Spleen (tissue), 11 donors: Measurements from ENCODE around the gene BHLHE23. TPM values are rescaled to one million over a fixed set of nuclear protein-coding genes. Genes with fewer than 3 reads are reported as not detected.

Source experiments
- DNase-seq: peaks from one replicate; pipeline ENCODE4 v3.0.0-alpha.2; 2020
- H3K27ac ChIP-seq, 8 donors: fragments of 200-600 bp; sonication (generic) in 7 of 8; 1 replicate in 4 of 8; 2 replicates in 4 of 8; pipeline versions ENCODE4 v1.5.0 to v1.8.0; 2016 to 2021; ENCODE audit warnings: inconsistent platforms in 4 of 8, mild to moderate bottlenecking in 4 of 8, moderate library complexity in 1 of 8
- H3K27me3 ChIP-seq, 7 donors: fragments of 200-600 bp; sonication (generic) in 6 of 7; replicated peaks in 1 of 7; 1 replicate in 4 of 7; 2 replicates in 3 of 7; pipeline versions ENCODE4 v1.5.0 to v1.8.0; 2016 to 2021; ENCODE audit warnings: inconsistent platforms in 3 of 7, mild to moderate bottlenecking in 1 of 7
- H3K36me3 ChIP-seq, 6 donors: fragments of 200-600 bp; sonication (generic) in 5 of 6; 1 replicate in 4 of 6; 2 replicates in 2 of 6; pipeline versions ENCODE4 v1.5.0 to v1.8.0; 2016 to 2021; ENCODE audit warnings: inconsistent platforms in 2 of 6
- H3K4me1 ChIP-seq, 6 donors: fragments of 200-600 bp; sonication (generic) in 5 of 6; 1 replicate in 3 of 6; 2 replicates in 3 of 6; pipeline versions ENCODE4 v1.5.0 to v1.8.0; 2016 to 2021; ENCODE audit warnings: inconsistent platforms in 3 of 6
- H3K4me3 ChIP-seq, 8 donors: fragments of 200-600 bp; sonication (generic) in 7 of 8; 1 replicate in 4 of 8; 2 replicates in 4 of 8; pipeline versions ENCODE4 v1.5.0 to v1.8.0; 2016 to 2021; ENCODE audit warnings: inconsistent platforms in 4 of 8, mild to moderate bottlenecking in 4 of 8, moderate library complexity in 2 of 8
- H3K9me3 ChIP-seq, 8 donors: fragments of 200-600 bp; sonication (generic) in 7 of 8; 1 replicate in 4 of 8; 2 replicates in 4 of 8; pipeline versions ENCODE4 v1.5.0 to v1.8.0; 2016 to 2021; ENCODE audit warnings: inconsistent platforms in 4 of 8
- CTCF ChIP-seq, 11 experiments: fragments of 200-600 bp in 7 of 11; fragments of 450-650 bp in 4 of 11; sonication (generic) in 4 of 11; IDR thresholded peaks in 8 of 11; conservative IDR thresholded peaks in 3 of 11; 1 replicate in 7 of 11; 2 replicates in 4 of 11; pipeline versions ENCODE4 v1.4.0 to v1.8.0; 2016 to 2021; ENCODE audit warnings: antibody characterized with exemption in 11 of 11, inconsistent platforms in 4 of 11, mild to moderate bottlenecking in 1 of 11
- POLR2A ChIP-seq, 3 donors: fragments of 450-650 bp; IDR thresholded peaks; one replicate each; pipeline ENCODE4 v1.5.1; 2017; ENCODE audit warnings: antibody characterized with exemption in 3 of 3, mild to moderate bottlenecking in 1 of 3
- POLR2AphosphoS5 ChIP-seq, 3 donors: sonication (generic); formaldehyde crosslinking; IDR thresholded peaks; one replicate each; pipeline ENCODE4 v1.5.1; 2017; ENCODE audit warnings: antibody characterized with exemption in 3 of 3
- WGBS, 5 donors: extraction: QIAGEN DNeasy Blood & Tissue Kit in 3 of 5; methylation state at CpG; one replicate each; pipeline versions ENCODE4 v1.1.5 to v1.1.7; 2013 to 2018; 5-methylcytosine and 5-hydroxymethylcytosine counted together
- intact Hi-C: fragments of 100-400 bp; cut with DNase I; formaldehyde crosslinking; loops from one replicate; pipeline ENCODE4 v1.15.0; 2023; ENCODE audit warnings: low total_unique reads
- polyA plus RNA-seq, 3 donors: library from polyadenylated mRNA; stranded (reverse); fragments of 200-250 nt; gene quantifications; one replicate each; pipeline ENCODE4 v1.2.1, GENCODE V29; 2013
- total RNA-seq, 7 donors: library from RNA; depleted of rRNA in 3 of 7; stranded (reverse); fragments of >200 nt in 3 of 7; fragmentation: NEBNext Ultra II Directional in 4 of 7; extraction: Animal tissue kit (Norgen Biotek cat#: 25700) in 4 of 7; gene quantifications; one replicate each; pipeline versions ENCODE4 v1.1.0 to v1.2.1, GENCODE V29; 2016 to 2021
- donor health status: healthy with polysubstance abuse.
- donor health status: DM: no; HTN: no; CAD: no; lungs with moderate emphysema.
- donor health status: DM: no; HTN: no; CAD: no.
- donor health status: Bipolar disorder and iron deficiency.
- donor health status: healthy.
- donor health status: DM: no; HTN: no; CAD: no.
- donor health status: DM: yes; HTN: yes; CAD: no.

Gene BHLHE23
- total and polyA plus RNA-seq, 10 donors: not detected

- no peak overlapping the region for H3K27ac ChIP-seq
- peaks cover 7 to 97% (median 72%) of the 10 kb centered on the region in 7 donors for H3K27me3 ChIP-seq
- no peaks in the 10 kb centered on the region for H3K36me3 ChIP-seq
- TF ChIP-seq CTCF (IDR thresholded peaks at IDR 0.05 in 8 of 11, conservative IDR thresholded peaks at IDR 0.05 in 3 of 11): no peak
- no peak for TF ChIP-seq POLR2A (IDR thresholded peaks at IDR 0.05)
- TF ChIP-seq POLR2AphosphoS5 (IDR thresholded peaks at IDR 0.05): no peak
- intact Hi-C loops: no loop called here
- DNase-seq: peak; percentile 56
- 61 to 67% (median 63%) methylated on average over 16 to 24 of the region's 24 CpGs for WGBS, 5 donors
- no peaks in the 10 kb centered on the region for H3K9me3 ChIP-seq
- no peak overlapping the region for H3K4me3 ChIP-seq
- peaks cover 0 to 25% (median 14%) of the 10 kb centered on the region in 6 donors for H3K4me1 ChIP-seq
Measured at GRCh38 chr20:63031251-63032014, 24.7 kb upstream of the BHLHE23 start.

GRCh38 chr20:63029358-63030121 lies 22.8 kb upstream of the BHLHE23 start:
- Histone ChIP-seq H3K4me3 (peak overlapping the region in 1 of 8 donors; percentile 49), H3K27ac (no peak overlapping the region), H3K9me3 (no peaks in the 10 kb centered on the region), H3K4me1 (peaks cover 8 to 37% (median 25%) of the 10 kb centered on the region in 6 donors), H3K36me3 (no peaks in the 10 kb centered on the region), H3K27me3 (peaks cover 7 to 98% (median 72%) of the 10 kb centered on the region in 7 donors)
- TF ChIP-seq CTCF (IDR thresholded peaks at IDR 0.05 in 8 of 11, conservative IDR thresholded peaks at IDR 0.05 in 3 of 11): no peak
- TF ChIP-seq POLR2AphosphoS5 (IDR thresholded peaks at IDR 0.05): no peak
- no peak for TF ChIP-seq POLR2A (IDR thresholded peaks at IDR 0.05)
- DNase-seq: peak; percentile 75
- WGBS, 5 donors: 32 to 66% (median 59%) methylated on average over 36 to 37 of the region's 37 CpGs
- intact Hi-C loops: no loop called here

- no peaks in the 10 kb centered on the region for H3K36me3 ChIP-seq
- H3K9me3 ChIP-seq: no peaks in the 10 kb centered on the region
- no peak overlapping the region for H3K27ac ChIP-seq
- peaks cover 8 to 35% (median 21%) of the 10 kb centered on the region in 6 donors for H3K4me1 ChIP-seq
- intact Hi-C loops: no loop called here
- peak overlapping the region in 1 of 8 donors; percentile 45 for H3K4me3 ChIP-seq
- peak; percentile 57 for DNase-seq
- no peak for TF ChIP-seq POLR2A (IDR thresholded peaks at IDR 0.05)
- no peak for TF ChIP-seq POLR2AphosphoS5 (IDR thresholded peaks at IDR 0.05)
- TF ChIP-seq CTCF (IDR thresholded peaks at IDR 0.05 in 8 of 11, conservative IDR thresholded peaks at IDR 0.05 in 3 of 11): no peak
- H3K27me3 ChIP-seq: peaks cover 7 to 98% (median 82%) of the 10 kb centered on the region in 7 donors
- 13 to 40% (median 30%) methylated on average over 14 to 22 of the region's 22 CpGs for WGBS, 5 donors
Measured at GRCh38 chr20:63028461-63028921, 21.7 kb upstream of the BHLHE23 start.
